ENCODE measurements around the gene PDCD2. TPM values are rescaled to one million over a fixed set of nuclear protein-coding genes. Genes with fewer than 3 reads are reported as not detected.

PDCD2 gene
- total RNA-seq, 2 donors from 2014 or later: 99.9 to 110 TPM

GRCh38 chr6:170554796-170555137, 29.7 kb downstream of the PDCD2 start:
- Histone ChIP-seq H3K27me3 (replicated peaks; ENCODE audit: insufficient read depth) (no peaks in the 10 kb centered on the region), H3K36me3 (no peaks in the 10 kb centered on the region), H3K4me3 (peak overlapping the region; percentile 93 to 96), H3K4me1 (replicated peaks) (peaks cover 27% of the 10 kb centered on the region), H3K9me3 (no peaks in the 10 kb centered on the region), H3K27ac (peak overlapping the region in 1 of 2 donors; percentile 91)
- TF ChIP-seq CTCF (IDR thresholded peaks at IDR 0.05) (no peak), POLR2AphosphoS5 (IDR thresholded peaks at IDR 0.05) (no peak), POLR2A (IDR thresholded peaks at IDR 0.05) (no peak)
- DNase-seq (ENCODE audit: low spot score): no peak
- intact Hi-C loops (cut with DNase I): loop anchor here (2.0 kb wide), 1 partner anchor 804 kb away; the partner anchor contains the start of genes DYNLT2 and ERMARD
- WGBS: 2% methylated on average over 7 of the region's 7 CpGs

- no peaks in the 10 kb centered on the region for H3K9me3 ChIP-seq
- peak within 1 kb of the TSS; percentile 91 to 92 for H3K27ac ChIP-seq
- H3K4me3 ChIP-seq: peak within 1 kb of the TSS; percentile 93 to 96
- peak; percentile 98 for DNase-seq (ENCODE audit: low spot score)
- TF ChIP-seq POLR2A (IDR thresholded peaks at IDR 0.05) (peak; percentile 38), CTCF (IDR thresholded peaks at IDR 0.05) (peak in 2 of 4 experiments; percentile 16 to 27), POLR2AphosphoS5 (IDR thresholded peaks at IDR 0.05) (peak; percentile 99)
- WGBS: 0% methylated on average over 51 of the region's 51 CpGs
- peaks cover 27% of the 10 kb centered on the region for H3K4me1 ChIP-seq (replicated peaks)
- H3K27me3 ChIP-seq (replicated peaks; ENCODE audit: insufficient read depth): no peaks in the 10 kb centered on the region
- H3K36me3 ChIP-seq: no peaks in the 10 kb centered on the region
- intact Hi-C loops (cut with DNase I): loop anchor here (2.0 kb wide), 1 partner anchor 803 kb away; the partner anchor contains the start of genes DYNLT2 and ERMARD
These were observed 30.2 kb downstream of the PDCD2 start, which contains the start of gene TBP for GRCh38 chr6:170554013-170554795. TSS of gene TBP (plus strand) at chr6:170554369. CDS start at chr6:170557030, 2,661 bp downstream.

- under 1% methylated on average over 13 of the region's 13 CpGs for WGBS
- Histone ChIP-seq H3K36me3 (no peaks in the 10 kb centered on the region), H3K4me1 (replicated peaks) (peaks cover 27% of the 10 kb centered on the region), H3K27me3 (replicated peaks; ENCODE audit: insufficient read depth) (no peaks in the 10 kb centered on the region), H3K9me3 (no peaks in the 10 kb centered on the region), H3K4me3 (peak overlapping the region; percentile 93 to 96), H3K27ac (peak overlapping the region; percentile 91 to 92)
- intact Hi-C loops (cut with DNase I): loop anchor here (2.0 kb wide), 1 partner anchor 803 kb away; the partner anchor contains the start of genes DYNLT2 and ERMARD
- peak; percentile 47 for DNase-seq (ENCODE audit: low spot score)
- TF ChIP-seq POLR2AphosphoS5 (IDR thresholded peaks at IDR 0.05) (no peak), POLR2A (IDR thresholded peaks at IDR 0.05) (no peak), CTCF (IDR thresholded peaks at IDR 0.05) (no peak)
These were observed 30.9 kb downstream of the PDCD2 start for GRCh38 chr6:170553534-170554012.

- DNase-seq (ENCODE audit: low spot score): peak; percentile 95
- whole genome bisulfite sequencing: under 1% methylated on average over 41 of the region's 41 CpGs
- Histone ChIP-seq H3K4me1 (replicated peaks) (peaks cover 27% of the 10 kb centered on the region), H3K4me3 (peak within 1 kb of the TSS; percentile 93 to 96), H3K9me3 (no peaks in the 10 kb centered on the region), H3K27me3 (replicated peaks; ENCODE audit: insufficient read depth) (no peaks in the 10 kb centered on the region), H3K36me3 (no peaks in the 10 kb centered on the region), H3K27ac (peak within 1 kb of the TSS; percentile 91 to 92)
- TF ChIP-seq POLR2A (IDR thresholded peaks at IDR 0.05) (peak; percentile 82), POLR2AphosphoS5 (IDR thresholded peaks at IDR 0.05) (peak; percentile 92), CTCF (IDR thresholded peaks at IDR 0.05) (peak in 2 of 4 experiments; percentile 5 to 12)
- intact Hi-C loops (cut with DNase I): no loop called here
These were observed 31.5 kb downstream of the PDCD2 start, which contains the start of gene PSMB1 for GRCh38 chr6:170552765-170553533. TSS of gene PSMB1 (minus strand) at chr6:170553307. CDS start at chr6:170553242, 65 bp downstream.
